GM19395 (cell line): ENCODE results near the gene MYORG.

Experiments
- ATAC-seq: cut with Tn5 transposase; IDR thresholded peaks from one replicate; pipeline ENCODE4 v1.9.1; 2021; ENCODE audit warnings: mild to moderate bottlenecking, moderate library complexity; ENCODE audit not compliant: unreplicated experiment

Gene MYORG

DNA sequence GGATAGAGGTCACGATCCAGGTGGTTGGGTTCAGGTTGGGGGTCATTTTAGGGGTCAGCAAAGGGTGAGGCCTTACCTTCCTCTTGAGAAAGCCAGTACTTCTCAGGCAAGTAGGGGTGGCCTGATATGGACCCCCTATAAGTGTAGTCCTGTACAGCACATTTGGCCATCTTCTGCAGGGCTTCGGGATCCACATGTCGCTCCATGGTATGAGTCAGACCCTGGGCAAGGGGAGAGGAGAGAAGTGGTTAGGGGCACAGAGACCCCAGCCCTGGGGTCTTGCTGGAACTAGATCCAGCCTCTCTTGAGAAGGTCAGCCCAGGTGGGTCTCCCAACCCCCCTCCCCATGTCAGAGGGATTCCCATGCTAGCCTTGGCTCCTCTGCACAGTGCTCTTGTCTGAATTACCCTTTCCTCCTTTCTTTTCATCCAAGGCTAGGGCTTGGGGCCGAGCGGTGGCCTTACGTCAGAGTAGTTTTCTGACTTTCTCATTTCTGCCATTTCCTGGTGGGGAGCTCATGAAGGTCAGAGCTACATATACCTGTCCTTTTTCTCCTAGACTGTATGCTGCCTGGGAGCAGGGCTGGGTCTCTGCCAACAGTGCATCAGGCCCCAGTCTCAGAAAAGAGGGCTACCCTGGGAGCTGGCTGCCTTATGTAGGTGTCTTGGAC lies 9.0 kb upstream of the MYORG start:
- ATAC-seq = no peak

DNA sequence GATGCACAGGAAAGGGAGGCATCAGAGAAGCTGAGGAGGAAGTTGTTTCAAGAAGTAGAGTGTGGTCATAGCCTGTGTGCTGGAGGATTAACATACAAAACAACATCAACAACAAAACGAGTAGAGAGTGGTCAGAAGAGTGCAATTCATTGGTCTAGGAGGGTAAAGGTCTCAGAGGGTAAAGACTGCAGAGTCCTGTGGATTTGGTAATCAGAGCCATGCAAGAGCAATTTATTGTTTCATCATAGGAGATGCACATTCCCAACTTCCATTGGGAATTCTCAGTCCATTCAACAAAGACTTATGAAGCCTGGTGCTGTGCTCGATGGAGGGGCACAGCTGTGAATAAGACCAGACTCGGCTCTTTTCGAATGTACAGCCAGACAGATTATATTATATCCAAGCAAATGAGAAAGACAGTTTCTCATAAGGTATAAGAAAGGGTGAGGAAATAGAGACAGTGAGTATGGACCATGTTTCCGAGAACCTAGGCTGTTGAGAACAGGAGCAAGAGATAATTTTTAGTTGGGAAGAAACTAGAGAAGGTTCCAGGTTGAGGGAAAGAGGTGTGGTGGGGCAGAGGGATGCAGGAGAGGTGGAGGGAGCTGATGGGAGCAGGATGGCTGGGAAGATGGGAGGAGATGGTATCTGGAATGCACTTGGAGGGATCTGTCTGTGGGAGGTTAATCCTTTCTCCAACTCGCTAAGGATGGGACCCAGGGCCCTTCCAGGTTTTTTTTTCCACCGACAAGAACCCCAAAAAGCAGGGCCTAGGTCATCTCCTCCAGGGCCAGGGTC lies 7.9 kb upstream of the MYORG start:
- ATAC-seq = no peak

DNA sequence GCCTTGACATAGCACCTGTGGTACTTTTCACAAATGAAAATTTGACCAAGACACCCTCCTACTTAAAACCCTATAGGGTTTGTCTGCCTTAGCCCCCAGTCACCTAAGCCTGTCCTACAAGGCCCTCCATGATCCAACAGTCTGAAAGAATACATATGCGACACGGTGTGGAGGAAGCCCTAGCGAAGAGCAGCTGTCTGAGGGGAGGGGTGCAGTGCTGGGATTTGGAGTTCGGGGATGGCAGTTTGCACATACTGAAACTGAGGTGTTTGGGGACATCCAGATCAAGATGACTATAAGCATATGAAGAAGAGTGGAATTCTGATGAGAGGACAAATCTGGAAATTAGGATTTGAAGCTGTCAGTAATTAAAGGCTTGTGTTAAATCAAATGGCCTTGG lies 7.2 kb upstream of the MYORG start:
- ATAC-seq = no peak

DNA sequence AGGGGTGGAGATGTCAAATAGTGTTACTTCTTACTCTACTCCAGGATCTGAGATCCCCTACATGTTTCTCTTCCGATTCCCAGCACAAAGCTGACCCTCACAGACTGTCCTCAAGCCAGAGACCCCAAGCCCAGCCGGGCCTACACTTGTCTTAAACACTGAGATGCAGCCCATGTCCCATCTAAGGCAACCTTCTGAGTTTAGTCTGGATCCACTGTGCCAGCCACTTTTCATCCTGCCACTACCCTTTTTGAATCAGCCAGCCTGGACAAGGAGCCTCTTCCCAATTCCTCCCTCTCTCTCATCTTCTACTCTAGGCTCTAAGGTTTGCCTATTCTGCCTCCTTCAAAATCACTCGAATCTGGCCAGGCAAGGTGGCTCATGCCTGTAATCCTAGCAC lies 6.2 kb upstream of the MYORG start:
- ATAC-seq = no peak

DNA sequence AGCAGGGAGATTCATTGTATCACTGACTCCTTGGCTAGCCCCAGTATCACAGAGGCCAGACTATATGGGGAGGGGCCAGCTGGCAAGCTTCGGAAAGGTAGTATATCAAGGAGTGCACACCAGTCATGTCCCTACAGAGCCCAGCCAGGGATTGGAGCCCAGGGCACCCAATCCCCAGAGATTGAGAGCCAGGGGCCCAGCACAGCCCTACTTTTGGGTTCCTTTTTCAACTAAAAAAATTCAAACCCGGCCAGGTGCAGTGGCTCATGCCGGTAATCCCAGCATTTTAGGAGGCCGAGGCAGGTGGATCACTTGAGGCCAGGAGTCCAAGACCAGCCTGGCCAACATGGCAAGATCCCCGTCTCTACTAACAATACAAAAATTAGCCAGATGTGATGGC lies 5.4 kb upstream of the MYORG start:
- no peak for ATAC-seq

DNA sequence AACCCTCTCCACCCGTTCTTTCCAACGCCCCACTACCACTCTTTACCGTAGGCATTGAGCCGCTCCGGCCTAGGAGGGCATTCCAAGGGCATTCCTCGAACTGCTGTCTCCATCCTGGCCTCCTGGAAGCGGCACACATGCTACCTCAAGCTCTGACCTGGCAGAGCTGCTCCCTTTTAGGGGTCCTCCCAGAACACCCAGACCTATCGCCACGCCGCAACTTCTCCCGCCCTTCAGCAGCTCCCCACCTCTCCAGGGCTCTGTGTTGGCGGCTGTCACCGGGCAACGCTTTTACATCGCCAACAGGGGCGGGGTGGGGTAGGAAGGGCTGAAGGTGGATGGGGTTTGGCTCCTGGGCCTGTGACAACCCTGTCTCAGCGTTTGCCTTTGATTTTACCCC lies 4.6 kb upstream of the MYORG start:
- no peak for ATAC-seq

DNA sequence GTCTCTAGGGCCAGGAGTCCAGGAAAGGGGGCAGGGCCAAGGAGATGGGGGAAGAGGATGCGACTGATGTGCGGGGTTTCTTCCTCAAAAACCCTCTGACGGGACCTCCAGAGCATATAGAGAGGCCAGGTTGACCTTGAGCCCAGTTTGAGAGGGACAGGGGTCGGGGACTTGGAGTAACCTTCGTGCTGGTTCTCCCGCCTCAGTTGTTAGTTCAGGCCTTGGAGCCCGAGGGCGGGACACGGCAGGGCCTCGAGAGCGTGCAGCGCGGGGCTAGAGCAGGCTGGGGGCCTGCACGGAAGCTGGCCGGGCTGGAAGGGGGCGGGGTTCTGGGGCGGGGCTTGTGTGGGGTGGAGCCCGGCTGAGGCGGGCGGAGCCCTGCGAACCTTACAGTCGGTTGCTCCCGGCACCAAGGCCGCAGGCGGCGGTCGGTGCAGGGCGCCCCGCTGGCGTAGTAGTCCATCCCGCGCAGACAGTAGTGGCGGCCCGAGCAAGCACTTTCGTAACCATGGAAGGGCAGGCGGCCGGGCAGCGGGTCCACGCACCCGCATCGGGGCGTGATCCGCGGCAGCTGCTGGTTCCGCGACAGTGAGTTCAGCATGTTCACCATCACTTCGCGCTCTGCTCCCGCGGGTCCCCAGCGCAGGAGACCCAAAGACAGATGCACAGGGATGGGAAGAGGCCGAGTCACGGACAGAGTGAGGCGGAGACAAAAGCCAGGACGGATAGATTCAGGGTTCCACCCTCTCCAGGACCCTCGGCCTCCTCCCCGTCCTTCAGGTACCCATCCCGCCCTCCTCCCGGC lies 4.0 kb upstream of the MYORG start:
- no peak for ATAC-seq

DNA sequence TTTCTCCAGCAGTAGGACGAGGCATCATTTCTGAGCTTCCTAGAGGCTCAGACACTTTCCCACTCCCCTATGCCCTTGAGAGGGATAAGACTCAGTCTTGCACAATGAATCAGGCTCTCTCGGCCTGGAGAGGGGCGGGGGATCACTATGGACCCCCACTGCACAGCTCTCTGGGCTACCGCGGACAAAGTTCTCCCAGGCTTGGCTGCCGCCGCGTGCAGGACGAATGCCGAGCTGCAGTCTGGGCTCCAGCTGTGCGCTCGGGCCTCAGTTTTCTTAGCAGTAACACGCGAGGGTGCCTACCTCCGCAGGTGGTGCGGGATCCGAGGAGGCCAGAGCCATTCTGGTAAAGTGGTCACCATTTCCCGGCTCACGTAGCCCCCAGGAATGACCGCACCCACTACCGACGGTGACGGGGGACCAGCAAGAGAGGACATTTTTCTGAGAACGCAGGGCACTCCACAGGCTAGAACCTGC lies 3.4 kb upstream of the MYORG start:
- ATAC-seq = no peak

DNA sequence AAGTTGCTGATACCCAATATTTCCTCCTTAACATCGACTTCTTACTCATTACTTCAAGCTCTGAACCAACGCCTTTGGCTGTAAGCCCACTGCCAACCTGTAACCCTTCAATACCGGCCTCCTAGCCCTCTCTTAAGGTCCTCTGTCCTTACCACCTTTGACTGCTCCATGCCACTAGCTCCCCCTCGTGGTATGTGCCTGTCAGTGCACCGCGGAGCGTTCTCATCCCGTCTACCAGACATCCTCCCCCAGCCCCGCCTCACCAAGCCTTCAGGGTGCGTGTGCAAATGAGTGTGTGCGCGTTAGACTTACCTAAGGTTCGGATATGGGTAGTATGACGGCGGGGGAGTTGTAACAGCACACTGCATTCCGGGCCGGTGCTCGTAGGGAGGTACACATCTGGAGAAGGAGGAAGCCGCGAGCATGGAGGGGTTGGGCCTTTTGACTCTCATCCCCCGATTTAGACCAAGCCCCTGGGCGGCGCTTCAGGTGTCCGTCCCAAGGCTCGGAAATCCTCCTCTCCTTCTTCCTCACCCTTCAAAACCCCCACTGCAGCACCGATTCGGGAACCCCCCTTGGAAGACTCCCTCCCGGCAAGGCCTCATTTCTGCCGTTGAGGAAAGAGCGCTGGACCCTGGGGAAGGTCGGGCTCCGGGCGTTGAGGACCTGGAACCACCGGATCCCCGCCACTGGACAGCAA lies 2.8 kb upstream of the MYORG start:
- ATAC-seq = peak; percentile 39

DNA sequence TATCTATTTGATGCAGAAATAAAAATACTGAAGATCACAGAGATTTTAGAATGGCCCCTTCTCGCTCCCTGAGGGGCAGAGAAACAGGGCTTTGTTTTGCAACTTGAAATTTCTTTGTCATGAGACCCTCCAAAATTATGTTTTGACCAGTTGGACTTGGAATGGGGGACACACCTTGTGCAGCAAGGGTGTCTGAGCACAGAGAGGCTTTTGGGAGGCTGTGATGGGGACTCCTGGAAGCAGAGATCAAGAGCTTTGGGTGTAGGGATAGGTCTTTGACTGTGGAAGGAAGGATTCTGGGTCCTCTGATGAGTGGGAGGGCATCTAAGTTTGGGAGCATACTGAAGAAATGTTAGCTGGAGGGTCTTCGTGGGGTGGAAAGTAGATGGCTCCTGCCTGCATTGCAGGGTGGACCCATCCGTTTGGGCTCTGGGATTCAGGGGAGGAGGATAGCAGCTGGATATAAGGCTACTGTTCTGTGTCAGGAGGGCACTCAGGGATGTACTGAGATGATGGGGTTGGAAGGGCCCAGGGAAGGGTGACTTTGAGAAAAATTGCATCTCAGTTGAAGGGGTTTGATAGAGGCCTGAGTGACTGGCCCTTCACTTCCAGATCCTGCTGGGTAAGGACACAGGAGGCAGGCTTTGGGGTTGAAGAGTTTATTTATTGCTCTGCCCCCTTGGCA lies 1.8 kb upstream of the MYORG start:
- ATAC-seq = no peak

DNA sequence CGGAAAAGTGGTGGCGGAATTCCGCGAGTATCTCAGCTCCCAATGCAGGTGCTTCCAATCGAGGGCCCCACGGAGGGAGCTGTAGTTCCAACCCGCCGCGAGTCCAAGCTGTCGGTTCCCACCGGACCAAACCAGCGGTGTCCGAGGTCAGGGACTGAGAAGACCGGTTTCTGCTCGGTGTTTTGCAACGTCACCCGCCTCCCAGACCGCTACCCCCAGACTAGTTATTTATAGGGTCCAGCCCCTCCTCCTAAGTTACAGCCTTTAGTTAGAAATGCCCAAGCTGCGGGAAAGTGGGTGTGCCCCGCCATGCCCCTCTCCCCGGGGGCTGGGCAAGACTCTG lies 677 bp upstream of the MYORG start:
- no peak for ATAC-seq

DNA sequence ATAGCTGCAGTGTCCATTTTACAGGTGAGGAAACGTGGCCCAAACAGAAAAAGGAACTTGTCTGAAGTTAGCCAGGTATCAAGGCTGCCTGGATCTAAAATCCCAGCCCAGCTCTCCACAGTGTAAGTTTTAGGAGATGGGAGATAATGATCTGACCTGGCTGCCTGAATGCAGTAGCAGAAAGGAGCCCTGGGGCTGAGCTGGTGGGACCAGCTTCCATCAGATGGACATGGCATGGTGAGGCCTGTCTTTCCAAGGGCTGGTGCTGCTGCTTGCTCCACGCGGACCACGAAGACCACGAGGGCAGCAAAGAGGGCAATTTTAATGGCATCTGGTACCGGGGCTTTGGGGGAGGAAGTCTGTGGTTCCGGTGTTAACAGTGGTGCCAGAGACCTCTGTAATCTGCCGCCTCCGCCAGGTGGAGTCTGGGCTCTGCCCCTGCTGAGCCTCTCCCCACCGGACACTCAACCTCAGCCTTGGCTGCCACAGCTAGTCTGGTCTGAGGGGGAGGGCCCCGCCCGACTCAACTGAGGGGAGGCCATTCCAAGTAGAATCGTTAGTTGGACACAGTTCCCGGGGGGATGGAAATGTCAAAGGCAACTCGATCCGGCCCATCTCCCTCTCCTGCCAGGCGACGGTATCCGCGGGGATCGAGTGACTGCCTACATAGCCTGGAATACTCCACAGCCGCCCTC lies 650 bp downstream of the MYORG start:
- ATAC-seq = no peak

DNA sequence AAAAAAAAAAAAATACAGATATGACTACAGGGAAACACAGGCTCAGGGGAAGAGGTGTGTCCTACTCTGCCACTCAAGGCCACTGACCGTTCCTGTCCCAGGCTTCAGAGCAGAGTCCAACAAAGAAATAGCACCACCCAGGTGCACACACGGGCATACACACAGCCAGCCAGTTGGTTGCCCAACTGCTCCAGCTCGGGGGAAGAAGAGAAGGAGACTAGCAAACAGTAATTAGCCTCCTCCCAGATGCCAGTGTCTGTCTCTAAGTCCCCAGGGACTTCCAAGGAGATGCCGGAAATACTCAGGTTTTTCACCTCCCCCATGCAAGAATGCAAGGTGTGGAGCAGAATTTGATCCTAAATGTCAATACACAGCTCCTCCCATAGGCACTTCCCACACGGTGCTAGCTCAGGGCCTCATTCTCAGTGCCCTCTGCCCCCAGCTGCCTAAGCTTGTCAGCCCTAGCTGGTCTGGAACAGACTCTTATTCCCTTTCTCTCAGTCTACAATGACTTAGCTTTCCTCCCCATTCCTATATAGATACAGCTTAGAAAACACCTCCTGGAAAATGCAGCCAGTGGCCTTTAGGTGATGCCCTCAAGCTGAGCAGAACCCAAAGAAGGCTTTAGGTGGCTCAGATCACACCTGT lies 1.7 kb downstream of the MYORG start:
- no peak for ATAC-seq

DNA sequence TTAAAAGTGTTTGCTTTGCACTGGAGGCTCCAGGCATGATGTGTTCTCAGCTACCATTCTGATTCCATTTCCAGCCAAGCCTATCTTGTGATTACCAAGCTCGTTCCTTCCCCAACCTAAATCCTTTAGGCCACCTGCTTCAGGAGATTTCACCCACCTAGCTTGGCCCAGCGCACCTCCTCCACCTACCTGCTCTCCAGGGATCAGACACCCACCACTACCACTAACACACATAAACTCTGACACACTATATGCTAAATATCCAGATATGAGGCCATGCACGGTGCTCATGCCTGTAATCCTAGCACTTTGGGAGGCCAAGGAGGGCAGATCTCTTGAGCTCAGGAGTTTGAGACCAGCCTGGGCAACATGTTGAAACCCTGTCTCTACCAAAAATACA lies 2.4 kb downstream of the MYORG start:
- ATAC-seq = no peak

DNA sequence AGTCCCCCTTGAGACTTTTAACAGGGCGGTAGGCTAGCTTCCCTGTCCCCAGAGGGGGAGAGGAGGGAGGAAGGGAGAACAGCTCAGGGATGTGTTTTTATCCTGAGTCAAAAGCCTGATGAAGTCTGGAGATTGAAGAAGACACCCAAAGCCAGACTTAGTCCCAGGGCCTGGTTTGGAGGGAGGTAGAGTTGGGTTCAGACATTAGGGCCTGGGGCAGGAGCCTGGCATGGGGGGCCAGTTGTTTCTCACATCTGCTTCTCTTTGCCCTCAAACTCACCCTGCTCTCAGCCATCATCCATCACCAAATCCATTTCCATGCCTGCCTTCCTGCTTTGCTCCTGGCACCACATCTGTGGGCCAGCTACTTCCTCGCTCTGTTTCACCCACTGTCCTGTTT lies 2.9 kb downstream of the MYORG start:
- ATAC-seq = no peak

DNA sequence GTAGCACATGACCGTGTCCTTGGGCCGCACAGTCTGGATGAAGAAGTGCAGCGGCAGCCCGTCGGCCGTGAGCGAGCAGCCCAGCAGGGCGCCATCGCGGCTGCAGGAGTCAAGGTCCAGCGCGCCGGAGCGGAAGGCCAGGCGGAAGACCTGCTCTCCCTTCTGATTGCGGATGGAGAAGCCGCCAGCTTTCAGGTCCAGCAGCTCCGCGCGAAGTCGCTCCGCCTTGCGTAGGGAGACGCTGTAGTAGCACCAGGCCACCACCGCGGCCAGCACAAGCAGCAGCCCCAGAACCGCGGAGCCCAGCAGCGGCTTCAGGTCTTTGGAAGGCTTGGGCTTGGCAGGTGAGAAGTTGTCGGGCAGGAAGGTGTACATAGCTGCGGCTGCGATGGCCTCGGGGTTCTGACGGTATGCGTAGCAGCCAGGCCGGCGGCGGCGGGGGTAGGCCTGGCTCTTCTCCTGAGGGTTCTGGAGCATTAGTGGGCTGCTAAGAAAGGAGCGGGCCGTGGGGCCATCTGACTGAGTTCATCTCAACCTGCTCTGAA lies 4.2 kb downstream of the MYORG start:
- no peak for ATAC-seq

DNA sequence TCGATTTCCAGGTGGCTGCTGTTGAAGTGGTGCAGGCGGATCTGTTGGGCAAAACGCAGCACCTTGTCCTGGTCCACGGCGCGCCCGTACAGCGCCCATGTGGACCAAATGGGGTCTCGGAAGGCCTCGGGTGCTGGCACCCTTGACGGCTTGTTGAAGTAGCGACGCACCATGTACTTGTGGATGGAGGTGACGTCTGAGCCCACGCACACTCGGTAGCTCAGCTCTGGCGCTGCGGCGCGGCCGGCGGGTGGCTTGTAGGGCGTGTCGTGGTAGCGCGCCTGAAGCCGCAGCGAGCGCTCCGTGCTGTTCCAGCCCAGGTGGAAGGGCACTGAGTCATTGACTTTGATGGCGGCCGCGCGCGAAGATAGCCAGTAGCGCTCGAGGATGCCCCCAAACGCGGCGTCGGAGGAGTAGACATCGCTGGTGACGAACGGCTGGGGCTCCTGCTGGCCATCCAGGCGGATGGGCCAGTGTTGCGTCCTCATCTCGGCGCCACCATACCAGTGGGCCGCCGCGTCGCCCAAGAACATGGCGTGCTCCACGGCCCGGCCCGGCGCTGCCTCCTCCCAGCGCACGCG lies 4.7 kb downstream of the MYORG start:
- ATAC-seq = no peak

DNA sequence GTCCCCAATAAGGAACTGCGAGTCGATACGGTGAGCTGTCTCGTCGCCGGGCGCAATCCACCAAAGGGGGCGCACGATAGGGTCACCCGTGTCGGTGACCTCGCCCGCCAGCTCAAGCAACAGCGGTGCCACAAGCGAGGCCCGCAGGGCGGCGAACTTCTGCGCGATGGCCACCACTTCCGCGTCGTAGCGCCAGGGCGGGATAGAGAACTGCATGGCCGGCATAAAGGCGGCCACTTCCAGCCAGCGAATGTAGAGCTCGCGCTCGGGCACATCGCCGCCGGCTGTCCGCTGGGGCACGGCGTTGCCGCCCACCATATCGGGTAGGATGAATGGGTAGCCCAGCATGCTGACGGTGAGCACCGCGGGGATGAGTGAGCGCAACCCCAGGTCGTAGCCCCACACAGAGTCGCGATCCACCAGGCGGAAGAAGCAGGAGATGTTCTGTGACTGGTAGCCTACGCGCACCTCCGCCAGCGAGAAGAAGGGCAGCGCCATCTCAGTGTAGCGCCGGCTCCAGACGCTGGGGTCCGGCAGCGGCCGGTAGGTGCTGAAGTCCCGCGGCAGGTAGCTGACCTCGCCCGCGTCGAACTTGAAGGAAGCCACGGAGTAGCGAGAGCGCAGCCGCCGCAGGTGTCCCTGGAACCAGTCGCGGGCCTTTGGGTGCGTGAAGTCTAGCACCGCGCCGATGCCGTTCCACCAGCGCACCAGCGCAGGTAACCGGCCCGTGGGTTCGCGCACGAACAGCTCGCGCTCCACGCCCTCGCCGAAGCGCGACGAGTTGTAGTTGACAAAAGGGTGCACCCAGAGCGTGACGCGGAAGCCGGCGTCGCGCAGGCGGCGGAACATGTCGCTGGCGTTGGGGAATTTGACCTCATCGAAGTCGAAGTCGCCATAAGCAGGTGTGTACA lies 5.5 kb downstream of the MYORG start:
- no peak for ATAC-seq
